Posterior cingulate gyrus (tissue), 11 donors: ENCODE measurements around the gene GARIN1A.

ENCODE experiments used
- DNase-seq, 10 donors: peaks; one replicate each; pipeline versions ENCODE4 v3.0.0 to v3.0.0-alpha.2; 2020 to 2021; ENCODE audit warnings: mixed read lengths in 3 of 10
- intact Hi-C: fragments of 100-400 bp; cut with DNase I; formaldehyde crosslinking; loops from one replicate; pipeline ENCODE4 v1.15.1; 2023

Gene GARIN1A

DNA sequence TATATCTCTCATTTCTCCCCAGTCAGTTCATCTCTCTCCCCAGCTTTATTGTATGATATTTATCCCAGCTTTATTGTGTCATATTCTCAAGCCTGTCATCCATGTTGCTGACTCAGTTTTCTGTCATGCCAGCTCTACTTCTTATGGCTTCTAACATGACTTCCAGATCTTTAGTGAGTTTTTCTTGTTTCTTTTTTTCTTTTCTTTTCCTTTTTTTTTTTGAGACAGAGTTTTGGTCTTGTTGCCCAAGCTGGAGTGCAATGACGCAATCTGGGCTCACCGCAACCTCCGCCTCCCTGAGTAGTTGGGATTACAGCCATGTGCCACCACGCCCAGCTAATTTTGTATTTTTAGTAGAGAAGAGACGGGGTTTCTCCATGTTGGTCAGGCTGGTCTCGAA, 38.4 kb downstream of the GARIN1A start:
- intact Hi-C loops, result no loop called here
- DNase-seq, result no peak

DNA sequence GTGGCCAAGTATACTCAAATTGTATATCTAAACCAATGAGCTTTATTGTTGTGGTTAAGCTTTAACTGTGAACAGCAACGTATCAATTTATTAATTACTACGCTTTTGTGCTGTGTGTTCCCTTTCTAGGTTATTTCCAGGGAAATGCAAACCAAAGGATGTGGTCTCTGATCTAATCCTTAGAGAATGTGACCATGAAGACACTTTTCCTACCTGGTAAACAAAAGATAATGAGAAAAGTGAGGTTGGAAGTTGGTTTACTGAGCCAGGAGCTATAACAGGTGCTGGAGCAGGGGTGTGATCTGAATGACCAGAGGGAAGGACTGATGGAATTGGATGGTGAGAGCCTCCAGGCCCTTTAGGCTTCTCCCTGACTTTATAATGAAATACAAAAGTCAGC, 41.7 kb downstream of the GARIN1A start:
- DNase-seq, result no peak
- intact Hi-C loops, result no loop called here

DNA sequence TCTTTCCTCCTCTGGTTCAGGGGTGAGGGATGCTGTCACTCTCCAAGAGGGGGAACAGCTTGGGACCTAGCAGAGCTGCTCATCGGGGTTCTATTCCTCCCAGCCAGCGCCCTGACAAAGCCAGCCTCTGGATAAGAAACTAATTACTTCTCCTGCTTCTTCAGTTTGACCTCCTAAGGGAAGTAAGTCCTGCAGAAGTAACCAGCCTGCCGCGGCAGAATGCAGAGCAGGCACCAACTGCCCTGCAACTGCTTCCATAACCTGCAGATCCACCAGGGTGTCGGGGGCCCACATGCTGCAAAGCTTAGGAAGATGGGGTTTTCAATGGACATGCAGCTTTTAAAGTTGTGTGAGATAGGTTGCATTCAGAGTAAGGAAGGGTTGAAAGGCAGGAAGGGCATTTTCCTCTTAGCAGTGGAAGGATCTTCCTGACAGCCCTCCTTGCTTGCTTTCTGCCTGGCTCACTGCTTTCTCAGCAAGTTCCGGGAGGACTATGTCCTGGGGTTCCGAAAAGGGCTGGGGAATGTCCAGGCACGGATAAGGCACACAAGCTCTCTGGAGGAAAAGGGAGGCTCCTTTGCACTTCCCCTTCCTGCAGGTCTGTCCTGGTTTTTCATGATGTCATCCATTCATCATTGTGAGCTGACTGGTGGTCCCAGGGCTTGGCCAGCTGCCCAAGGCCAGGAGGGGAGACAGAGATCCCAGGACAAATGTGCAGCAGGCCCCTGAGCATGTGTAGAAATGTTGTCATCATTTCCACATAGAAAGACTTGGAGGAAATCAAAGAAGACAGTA, 42.8 kb downstream of the GARIN1A start:
- no peak for DNase-seq
- intact Hi-C loops, result no loop called here

DNA sequence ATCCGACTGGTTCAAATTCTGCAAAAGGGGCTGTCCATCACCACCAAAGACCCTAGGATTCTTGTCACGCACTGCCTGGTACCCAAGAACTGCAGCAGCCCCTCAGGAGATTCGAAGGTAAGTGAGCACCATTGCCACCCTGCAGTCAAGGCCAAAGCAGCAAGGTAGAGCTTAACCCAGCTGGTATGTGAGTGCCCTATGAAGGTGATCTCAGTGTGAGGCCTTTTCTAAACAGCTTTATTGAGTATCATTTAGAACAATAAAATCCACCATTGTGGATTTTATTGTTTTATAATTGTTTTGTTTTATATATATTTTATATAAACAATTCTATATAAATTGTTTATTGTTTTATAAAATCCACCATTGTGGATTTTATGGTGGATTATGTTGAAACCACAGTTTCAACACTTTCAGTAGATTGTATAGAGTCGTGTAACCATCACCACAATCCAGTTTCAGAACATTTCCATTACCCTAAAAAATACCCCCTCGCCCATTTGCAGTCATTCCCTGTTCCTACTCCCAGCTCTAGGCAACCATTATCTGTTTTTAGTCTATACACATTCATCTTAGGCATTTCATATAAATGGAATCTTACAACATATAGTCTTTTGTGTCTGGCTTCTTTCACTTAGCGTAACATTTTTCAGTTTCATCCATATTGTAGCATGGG, 47.0 kb downstream of the GARIN1A start:
- no peak for DNase-seq
- intact Hi-C loops, result no loop called here

DNA sequence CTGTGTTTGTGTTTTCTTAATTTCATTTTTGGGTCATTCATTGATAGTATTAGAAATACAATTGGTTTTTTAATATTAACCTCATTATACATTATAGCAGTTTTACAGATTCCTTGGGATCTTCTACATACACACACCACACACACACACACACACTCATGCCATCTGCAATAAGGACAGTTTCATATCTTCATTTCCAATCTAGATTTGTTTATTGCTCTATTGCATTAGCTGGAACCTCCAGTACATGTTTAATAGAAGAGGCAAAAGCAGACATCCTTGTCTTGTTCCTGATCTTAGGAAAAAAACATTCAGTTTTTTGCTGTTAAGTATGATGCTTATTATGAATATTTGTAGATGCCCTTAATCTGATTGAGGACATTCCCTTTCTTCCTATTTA, 49.3 kb downstream of the GARIN1A start:
- intact Hi-C loops, result no loop called here
- DNase-seq, result no peak
